AG09319 (cell line): Measurements from ENCODE around the gene ANKRD11.

Experiments
- DNase-seq: peaks from one replicate; pipeline ENCODE4 v3.0.0-alpha.2; 2010; ENCODE audit warnings: low read depth; ENCODE audit errors: extremely low read depth
- TF ChIP-seq, protein P1 (sequence below): IDR thresholded peaks from 2 replicates; pipeline ENCODE4 v1.5.1; 2011; ENCODE audit warnings: low read depth, mild to moderate bottlenecking, inconsistent platforms, low read length, moderate library complexity

The ANKRD11 gene

DNA sequence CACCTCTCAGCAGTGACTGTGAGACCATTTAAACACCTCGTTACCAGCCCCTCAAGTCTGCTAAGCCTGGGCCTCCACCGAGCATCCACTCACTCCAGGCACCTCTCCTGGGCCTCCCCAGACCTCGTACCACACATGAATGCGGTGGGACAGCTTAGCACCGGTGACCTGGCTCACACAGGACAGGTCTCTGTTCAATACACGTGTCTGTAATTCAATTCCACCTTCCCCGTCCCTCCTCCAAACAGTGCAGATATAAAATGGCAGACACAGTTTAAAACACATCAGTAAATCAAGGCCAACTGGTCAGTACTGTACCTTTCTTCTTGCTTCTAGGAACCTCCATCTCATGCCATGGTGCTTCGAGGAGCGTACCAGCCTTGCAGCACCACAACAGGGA is 199.0 kb downstream of the ANKRD11 start:
- TF ChIP-seq, protein P1, sequence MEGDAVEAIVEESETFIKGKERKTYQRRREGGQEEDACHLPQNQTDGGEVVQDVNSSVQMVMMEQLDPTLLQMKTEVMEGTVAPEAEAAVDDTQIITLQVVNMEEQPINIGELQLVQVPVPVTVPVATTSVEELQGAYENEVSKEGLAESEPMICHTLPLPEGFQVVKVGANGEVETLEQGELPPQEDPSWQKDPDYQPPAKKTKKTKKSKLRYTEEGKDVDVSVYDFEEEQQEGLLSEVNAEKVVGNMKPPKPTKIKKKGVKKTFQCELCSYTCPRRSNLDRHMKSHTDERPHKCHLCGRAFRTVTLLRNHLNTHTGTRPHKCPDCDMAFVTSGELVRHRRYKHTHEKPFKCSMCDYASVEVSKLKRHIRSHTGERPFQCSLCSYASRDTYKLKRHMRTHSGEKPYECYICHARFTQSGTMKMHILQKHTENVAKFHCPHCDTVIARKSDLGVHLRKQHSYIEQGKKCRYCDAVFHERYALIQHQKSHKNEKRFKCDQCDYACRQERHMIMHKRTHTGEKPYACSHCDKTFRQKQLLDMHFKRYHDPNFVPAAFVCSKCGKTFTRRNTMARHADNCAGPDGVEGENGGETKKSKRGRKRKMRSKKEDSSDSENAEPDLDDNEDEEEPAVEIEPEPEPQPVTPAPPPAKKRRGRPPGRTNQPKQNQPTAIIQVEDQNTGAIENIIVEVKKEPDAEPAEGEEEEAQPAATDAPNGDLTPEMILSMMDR, result no peak
- DNase-seq, result no peak

DNA sequence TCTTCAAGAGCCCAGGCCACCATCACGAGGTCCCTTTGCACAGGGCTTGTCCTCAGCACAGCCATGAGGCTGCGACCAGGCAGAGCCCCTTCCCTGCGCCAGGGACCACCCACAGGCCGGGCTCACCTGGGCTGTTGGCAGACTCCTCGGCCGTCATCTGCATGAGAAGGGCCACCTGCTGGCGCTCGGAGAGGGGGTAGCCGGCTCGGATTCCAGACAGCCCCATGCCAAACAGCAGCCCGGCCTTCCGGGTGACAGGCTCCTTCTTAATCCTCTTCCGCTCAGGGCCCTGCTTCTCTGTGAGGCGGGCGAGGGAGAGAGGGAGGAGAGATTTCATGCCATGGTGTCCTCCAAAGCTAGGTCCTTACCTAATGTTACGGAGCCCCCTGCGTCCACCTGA is 199.5 kb downstream of the ANKRD11 start:
- no peak for DNase-seq
- TF ChIP-seq, protein P1, result no peak

DNA sequence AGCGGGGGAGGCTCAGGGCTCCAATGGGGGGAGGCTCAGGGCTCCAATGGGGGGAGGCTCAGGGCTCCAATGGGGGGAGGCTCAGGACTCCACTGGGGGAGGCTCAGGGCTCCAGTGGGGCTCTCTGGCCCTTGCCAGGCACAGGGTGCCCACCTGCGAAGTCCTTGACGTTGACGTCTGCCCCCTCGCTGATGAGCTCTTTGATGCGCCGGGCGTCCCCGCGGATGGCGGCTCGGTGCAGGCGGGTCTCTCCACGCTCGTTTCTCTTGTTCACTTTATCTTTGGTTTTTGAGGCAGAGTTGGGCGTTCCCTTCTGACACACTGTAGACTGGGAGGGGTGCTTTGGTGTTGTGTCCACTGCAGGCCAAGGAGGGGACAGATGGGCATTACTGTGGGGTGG is 199.9 kb downstream of the ANKRD11 start:
- TF ChIP-seq, protein P1, result no peak
- DNase-seq, result no peak

DNA sequence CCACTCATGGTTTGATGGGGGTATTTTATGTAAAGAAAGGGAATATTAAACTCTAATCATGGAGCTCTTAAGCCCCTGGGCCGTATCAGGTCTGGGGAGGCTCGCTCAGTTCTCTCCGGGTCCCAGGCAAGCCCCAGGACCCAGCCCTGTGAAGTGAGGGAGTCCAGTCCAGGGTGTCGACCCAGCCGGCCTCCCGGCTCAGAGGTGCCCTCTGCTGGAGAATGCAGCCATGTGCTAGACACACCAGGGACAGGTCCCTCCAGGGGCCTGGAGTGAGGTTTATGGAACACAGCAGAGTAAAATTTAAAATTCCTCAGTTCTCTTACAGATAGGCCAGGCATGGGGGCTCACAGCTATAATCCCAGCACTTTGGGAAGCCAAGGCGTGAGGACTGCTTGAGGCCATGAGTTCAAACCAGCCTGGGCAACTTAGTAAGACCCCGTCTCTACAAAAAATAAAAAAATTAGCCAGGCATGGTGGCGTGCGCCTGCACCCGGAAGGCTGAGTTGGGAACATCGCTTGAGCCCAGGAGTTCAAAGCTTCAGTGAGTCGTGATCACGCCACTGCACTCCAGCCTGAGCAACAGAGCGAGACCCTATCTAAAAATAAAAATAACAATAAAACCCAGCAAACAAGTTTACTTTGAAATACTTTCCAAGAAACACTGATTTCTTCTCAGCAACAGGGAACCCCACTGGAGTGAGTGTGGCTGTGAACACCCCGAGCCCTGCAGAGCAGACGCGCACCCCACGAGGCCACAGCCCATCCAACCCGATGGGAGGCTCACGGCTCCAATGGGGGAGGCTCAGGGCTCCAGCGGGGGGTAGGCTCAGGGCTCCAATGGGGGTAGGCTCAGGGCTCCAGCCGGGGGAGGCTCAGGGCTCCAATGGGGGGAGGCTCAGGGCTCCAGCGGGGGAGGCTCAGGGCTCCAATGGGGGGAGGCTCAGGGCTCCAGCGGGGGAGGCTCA is 200.6 kb downstream of the ANKRD11 start:
- peak; percentile 11 for DNase-seq
- TF ChIP-seq, protein P1, result peak; percentile 91

DNA sequence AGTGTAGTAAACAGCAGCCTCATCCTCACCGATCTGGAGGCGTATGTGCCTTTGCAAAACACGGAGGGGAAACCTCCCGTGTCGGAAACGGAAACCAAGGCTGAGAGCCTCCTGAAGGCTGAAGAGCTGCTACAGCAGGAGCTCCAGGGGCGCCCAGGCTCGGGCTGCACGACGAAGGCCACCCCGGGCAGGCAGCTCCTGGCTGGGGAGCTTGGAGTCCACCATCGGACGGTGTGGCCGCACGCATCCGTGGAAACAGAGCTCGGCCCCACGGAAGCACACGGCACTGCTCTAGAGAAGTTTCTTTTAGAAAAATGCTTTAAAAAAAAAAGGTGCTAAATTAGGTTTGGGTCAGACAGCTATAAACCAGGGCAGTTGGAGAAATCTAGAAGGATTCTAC is 201.4 kb downstream of the ANKRD11 start:
- no peak for DNase-seq
- TF ChIP-seq, protein P1, result no peak

DNA sequence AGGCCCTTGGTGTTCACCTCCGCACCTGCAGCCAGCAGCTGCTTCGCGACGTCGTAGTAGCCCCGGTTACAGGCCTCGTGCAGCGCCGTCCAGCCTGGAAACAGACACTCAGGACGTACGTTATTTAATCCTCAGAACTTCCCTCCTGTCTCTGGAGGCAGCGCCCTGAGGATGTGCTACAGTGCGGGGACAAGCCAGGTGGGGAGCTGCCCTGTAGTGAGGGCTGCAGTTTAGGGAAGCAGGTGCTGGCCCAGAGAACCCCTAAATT is 201.8 kb downstream of the ANKRD11 start:
- TF ChIP-seq, protein P1, result no peak
- no peak for DNase-seq

DNA sequence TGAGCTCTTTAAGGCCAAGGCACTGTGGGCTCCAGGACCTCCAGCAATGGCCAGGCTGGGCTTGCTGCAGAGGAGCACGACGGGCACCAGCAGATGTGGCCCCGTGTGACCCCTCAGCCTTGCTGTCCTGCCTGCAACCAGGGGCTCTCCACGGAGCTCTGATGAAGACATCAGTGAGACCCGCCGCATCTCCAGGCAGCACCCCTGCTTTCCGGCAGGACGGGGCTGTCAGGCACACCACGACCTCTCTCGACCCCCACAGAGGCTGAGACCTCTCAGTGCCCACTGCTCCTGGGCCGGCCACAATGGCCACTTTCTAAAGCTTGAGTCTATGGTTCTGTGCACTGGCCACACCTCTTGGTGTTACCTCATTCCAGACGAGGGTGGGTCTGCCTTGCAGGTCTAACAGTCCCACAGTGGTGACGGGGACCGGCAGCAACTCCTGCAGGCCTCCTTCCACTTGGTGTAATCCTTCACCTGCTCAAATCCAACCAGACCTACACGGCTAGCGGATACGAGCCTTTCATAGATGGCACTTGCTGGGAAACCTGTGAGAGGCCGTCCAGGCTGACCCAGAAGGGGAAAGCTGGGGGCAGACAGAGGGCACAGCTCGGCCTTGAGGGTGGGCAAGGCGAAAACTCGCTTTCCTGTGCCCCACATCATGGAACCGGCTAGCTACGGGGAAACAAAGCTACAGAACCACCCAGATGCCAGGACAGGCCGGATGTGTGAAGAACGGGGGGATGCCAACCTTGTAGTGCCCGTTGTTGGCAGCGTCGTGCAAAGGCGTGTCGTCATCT is 202.4 kb downstream of the ANKRD11 start:
- TF ChIP-seq, protein P1, result no peak
- no peak for DNase-seq
